GM19351 (cell line): Measurements from ENCODE around the gene COL5A1.

ENCODE experiments used
- ATAC-seq: cut with Tn5 transposase; IDR thresholded peaks from one replicate; pipeline ENCODE4 v1.9.1; 2021; ENCODE audit warnings: mild to moderate bottlenecking, moderate library complexity; ENCODE audit not compliant: unreplicated experiment

The COL5A1 gene

GRCh38 chr9:134724202-134724911 is 82.8 kb downstream of the COL5A1 start:
- no peak for ATAC-seq

GRCh38 chr9:134724912-134725604 is 83.5 kb downstream of the COL5A1 start:
- no peak for ATAC-seq

- no peak for ATAC-seq
Observed at GRCh38 chr9:134725605-134725940, 84.0 kb downstream of the COL5A1 start.

GRCh38 chr9:134726026-134726721 is 84.6 kb downstream of the COL5A1 start:
- ATAC-seq, result no peak

DNA sequence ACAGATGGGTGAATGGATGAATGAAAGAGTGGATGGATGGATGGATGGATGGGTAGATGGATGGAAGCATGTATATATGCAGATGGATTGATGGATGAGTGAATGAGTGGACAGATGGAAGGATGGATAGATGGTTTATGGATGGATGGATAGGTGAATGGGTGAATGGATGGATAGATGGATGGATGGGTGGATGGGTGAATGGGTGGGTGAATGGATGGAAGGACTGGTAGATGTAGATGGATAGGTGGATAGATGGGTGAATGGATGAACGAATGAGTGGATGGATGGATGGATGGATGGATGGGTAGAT is 85.1 kb downstream of the COL5A1 start:
- no peak for ATAC-seq

DNA sequence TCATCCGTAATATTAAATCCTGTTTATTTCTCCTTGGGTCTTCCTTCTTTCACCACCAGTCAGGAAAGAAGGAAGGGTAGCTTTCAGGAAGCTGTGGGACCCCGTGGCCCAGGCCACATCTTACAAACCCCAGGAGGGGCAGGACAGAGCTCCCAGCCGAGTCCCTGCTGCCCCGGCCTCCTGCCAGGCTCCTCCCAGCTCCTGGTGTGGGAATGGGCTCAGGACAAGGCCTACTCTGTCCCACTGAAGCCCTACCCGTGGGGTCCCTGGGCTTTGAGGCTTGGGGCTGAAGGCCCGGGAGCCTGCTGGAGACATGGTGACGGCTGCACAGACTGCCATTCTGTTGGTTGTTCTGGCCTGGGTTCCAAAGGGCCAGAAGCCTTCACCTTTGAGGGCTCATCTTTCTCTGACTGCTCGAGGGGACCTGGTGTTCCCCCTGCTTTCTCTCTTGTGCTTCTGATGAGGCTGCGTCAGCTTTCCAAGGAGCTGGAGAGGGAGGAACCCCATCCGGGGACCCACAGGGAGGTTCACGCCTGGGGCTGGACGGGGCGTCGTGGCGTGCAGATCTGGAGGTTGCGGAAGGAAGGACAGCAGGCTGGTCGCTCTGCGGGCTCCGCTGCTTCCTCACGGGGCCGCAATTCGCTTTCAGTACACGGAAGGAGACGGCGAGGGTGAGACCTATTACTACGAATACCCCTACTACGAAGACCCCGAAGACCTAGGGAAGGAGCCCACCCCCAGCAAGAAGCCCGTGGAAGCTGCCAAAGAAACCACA is 86.6 kb downstream of the COL5A1 start:
- no peak for ATAC-seq

- ATAC-seq, result no peak
Observed at GRCh38 chr9:134728801-134729495, 87.3 kb downstream of the COL5A1 start.

DNA sequence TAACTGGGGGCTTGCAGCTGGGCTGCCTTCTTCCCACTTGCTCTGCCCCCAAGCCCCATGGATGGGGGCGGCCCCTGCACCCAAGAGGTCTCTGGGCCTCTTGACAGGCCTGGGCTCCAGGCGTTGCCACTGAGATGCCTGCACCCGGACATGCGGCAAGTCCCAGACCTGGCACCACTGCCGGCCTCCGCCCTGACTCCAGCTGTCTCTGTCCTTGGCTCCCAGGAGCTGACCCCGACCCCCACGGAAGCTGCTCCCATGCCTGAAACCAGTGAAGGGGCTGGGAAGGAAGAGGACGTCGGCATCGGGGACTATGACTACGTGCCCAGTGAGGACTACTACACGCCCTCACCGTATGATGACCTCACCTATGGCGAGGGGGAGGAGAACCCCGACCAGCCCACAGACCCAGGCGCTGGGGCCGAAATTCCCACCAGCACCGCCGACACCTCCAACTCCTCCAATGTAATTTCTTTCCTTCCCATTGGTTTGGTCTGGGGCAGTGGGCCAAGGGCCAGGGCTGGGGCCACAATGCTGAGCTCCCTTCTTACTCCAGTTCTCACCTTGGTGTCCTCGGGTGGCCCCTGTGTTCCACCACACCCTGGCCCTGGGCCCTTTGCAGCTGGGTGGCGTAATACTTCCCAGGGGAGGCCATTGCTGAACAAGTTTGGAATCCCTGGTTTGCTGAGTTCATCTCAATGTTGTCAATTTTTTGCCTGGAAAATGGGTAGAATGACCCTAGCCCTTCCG is 88.6 kb downstream of the COL5A1 start:
- ATAC-seq, result no peak

DNA sequence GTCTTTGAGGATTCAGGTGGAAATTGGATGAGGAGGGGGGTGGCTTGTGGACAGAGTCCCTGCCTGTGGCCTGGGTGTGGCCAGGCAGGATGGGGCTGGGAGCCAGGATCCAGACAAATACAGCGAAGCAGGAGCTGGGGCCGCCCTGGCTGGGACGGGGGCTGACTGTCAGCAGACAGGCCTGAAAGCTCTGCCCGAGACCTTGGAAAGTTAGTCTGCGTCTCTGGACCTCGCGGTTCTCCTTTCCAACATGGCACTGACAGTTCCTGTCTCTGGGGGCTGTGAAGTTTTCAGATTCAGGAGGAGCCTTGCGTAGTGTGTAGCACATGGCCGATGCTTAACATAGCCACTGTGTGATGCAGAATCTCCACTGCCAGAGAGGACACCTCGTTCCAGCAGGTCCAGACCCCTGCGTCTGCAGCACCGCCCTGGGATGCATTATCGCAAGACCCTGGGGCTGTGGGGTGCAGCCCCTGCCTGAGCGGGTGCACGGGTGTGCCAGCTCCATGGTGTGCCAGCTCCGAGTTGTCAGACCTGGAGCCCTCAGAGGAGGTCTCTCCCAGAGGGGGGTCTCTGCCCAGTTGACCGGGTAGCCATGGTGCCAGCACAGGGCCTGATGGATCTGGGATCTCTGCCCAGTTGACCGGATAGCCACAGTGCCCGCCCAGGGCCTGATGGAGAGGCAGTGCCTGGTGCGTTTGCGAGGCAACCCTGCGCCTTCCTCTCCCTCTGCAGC is 89.3 kb downstream of the COL5A1 start:
- ATAC-seq, result no peak

- no peak for ATAC-seq
Observed at GRCh38 chr9:134731497-134732391, 90.1 kb downstream of the COL5A1 start.

DNA sequence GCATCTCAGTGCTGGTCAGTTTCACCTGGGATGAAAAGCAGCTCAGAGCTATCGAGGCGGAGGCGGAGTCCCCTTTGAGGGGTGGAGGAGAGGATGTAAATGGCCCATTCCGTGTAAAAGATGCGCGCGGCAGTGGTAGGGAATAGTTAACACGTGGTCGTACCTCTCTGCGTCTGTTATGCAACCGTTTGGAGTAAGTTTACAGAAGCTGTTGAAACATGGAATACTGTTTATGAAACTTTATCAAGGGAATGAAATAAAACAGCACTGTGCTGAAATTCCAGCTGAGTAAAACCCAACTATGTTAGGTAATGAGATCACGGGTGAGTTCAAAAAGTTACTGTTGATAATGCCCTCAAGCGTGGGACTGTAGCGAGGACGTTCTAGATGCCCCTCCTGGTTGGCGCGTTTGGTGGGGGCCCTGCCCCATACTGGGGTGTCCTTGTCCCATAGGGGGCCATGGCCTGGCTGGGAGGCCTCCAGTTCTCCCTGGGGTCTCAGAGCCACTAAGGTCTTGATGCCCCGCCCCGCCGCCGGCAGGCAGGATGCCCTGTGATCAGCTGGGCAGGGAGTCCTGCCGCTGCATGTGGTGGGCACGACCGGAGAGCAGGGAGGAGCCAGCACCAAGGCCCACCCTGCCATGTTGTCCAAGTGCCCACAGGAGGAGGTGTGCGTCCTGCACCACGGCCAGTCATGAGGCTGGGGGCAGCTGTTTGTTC is 90.9 kb downstream of the COL5A1 start:
- no peak for ATAC-seq

GRCh38 chr9:134733480-134734232 is 92.1 kb downstream of the COL5A1 start:
- ATAC-seq, result no peak

DNA sequence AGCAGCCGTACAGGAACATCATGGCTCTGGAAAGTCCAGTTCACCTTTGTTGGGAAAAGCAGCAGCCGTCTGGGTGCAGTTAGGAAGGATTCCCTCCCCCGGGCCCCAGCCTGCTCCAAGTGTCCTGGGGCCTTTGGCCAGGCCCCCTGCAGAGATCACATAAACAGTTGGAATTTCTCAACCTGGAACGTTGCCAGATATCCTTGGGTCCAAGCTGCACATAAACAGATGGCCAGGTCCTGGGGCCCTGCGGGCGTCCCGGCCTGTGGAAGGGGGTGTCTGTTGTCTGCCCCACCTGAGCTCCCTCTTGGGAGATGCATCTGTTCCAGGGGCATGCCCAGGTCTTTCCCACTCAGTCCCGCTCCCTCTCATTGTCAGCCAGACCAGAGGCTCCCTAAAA is 92.7 kb downstream of the COL5A1 start:
- no peak for ATAC-seq

DNA sequence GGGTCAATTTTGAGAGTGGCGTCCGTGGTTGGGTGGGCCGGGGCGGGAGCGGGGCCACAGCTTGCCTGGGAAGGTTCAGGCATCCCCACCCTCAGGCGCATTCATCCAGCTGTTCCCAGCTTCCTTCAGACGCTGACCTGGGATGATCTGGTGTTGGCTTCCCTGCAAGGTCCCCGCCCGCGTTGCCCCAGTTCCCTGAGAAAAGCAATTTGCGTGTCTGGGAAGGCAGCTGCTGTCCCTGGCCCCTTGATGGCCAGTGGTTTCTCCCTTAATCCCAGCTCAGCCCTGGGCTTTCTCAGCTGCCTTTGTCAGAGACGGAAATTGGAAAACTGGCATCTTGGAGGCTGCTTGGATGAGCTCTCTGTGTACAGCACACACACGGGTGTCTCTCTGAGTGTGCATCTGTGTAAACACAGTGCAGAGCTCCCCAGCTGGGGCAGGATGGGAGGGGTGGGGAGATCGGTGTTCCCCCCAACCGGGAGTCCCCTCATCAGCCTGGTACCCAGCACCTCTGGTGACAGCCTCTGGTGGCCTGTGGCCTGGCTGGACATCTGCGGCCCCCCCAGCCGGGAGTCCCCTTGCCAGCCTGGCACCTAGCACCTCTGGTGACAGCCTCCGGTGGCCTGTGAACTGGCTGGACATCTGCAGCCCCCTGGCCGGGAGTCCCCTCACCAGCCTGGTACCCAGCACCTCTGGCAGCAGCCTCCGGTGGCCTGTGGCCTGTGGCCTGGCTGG is 94.0 kb downstream of the COL5A1 start:
- ATAC-seq, result no peak

DNA sequence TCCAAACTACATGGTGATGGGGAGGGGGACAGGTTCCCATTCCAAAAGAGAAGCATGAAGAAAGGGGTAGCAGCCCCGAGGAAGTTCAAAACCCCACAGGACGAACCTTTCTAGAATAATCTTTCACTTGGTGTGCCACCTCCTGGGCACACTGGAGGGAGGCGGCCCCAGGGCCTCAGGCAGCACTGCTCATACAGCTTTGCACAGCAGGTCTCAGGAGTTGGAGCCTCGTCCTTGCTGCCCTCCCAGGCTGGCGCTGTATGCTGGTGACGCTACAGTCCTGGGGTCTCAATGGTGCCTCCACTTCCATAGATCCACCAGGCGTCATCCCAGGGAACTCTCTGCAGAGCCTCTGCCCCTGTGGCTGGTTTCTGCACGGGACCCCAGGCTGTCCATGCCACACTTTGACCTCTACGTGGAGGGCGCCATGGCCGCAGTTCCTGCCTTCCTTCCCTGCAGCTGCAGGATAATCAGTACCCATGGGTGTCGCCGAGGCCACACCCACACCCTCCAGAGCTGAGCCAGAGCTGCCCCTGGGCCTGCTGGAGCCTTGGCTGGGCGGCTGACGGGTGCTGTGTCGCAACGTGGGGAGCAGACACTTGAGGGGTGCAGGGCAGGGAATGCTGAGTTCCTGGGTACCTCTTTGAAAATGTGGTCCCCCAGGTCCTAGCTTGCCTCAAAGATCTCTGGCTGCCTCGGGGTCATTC is 95.3 kb downstream of the COL5A1 start:
- ATAC-seq, result no peak
